Activated naive CD8-positive, alpha-beta T cell treated with anti-CD3 and anti-CD28 coated beads for 36 hours (primary cell): Measurements from ENCODE around the gene ITM2C. TPM values are rescaled to one million over a fixed set of nuclear protein-coding genes. Genes with fewer than 3 reads are reported as not detected.

Experiments used
- DNase-seq: peaks from one replicate; pipeline ENCODE4 v3.0.0; 2021
- H3K27ac Mint-ChIP-seq: one replicate; pipeline ENCODE4 v1.8.0; 2022; ENCODE audit warnings: mild to moderate bottlenecking, moderate library complexity, mixed read lengths
- H3K27me3 Mint-ChIP-seq: one replicate; pipeline ENCODE4 v1.8.0; 2022; ENCODE audit warnings: mild to moderate bottlenecking, mixed read lengths
- H3K36me3 Mint-ChIP-seq: one replicate; pipeline ENCODE4 v1.8.0; 2021; ENCODE audit warnings: mild to moderate bottlenecking, mixed read lengths
- H3K4me1 Mint-ChIP-seq: one replicate; pipeline ENCODE4 v1.8.0; 2021; ENCODE audit warnings: mixed read lengths
- H3K4me3 Mint-ChIP-seq: one replicate; pipeline ENCODE4 v1.8.0; 2022; ENCODE audit warnings: mild to moderate bottlenecking, moderate library complexity, mixed read lengths
- H3K9me3 Mint-ChIP-seq: one replicate; pipeline ENCODE4 v1.8.0; 2022; ENCODE audit warnings: mixed read lengths
- total RNA-seq, 2 experiments: library from RNA; stranded (reverse); gene quantifications; one replicate each; pipeline ENCODE4 v1.2.3, GENCODE V29; 2021

The ITM2C gene
- total RNA-seq, 2 experiments from 2014 or later, result 69.9 to 73.6 TPM

DNA sequence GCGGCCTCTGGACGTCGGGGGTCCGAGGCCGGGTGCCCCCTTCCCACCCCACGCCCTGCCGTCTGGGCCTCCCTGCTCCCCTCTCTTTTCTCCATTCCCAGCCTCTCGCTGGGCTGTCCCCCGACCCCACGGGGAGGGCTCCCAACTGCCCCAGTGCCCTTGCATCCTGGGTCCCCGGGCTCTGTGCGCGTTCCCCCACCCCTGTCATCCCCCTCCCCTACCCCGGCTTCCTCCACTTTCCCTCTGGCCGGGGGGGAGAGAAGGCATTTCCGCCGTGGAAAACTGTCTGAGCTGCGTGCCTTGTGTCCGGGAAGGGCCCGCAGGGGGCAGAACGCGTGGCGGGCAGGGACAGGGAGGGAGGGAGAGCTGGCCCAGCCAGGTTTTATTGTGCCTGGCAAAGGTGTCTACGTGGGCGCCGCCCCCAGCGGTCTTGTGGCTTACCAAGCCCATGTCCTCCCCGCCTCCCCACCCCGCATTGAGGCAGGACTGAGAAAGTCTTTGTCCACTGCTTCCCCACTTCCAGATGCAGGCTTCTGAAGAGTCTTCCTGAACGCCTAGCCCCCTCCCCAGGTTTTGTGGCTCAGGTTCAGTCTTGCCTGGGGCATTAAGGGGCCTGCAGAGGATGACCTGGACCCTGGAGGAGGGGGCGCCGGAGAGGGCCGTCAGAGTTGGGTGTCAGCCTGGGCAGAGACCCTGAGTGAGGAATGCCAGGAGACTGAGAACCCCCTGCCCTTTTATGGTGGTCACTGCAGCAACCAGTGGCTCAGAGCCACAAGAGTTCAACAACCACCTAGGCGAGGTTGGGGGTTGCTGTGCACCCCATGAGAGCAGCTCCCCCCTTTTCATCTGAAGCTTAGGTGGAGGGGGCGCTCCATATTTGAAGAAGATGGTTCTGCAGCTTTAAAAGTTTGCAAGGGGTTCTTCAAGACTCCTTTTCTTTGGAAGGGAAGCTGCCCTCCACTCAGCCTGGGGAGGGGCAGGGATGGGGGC, 1.3 kb downstream of the ITM2C start:
- DNase-seq, result peak; percentile 45
- H3K9me3 Mint-ChIP-seq, result no peaks in the 10 kb centered on the region
- peak overlapping the region; percentile 87 for H3K4me3 Mint-ChIP-seq
- H3K27me3 Mint-ChIP-seq, result no peaks in the 10 kb centered on the region
- H3K27ac Mint-ChIP-seq, result peak overlapping the region; percentile 73
- H3K4me1 Mint-ChIP-seq, result peaks cover 71% of the 10 kb centered on the region
- H3K36me3 Mint-ChIP-seq, result peaks cover 3% of the 10 kb centered on the region

DNA sequence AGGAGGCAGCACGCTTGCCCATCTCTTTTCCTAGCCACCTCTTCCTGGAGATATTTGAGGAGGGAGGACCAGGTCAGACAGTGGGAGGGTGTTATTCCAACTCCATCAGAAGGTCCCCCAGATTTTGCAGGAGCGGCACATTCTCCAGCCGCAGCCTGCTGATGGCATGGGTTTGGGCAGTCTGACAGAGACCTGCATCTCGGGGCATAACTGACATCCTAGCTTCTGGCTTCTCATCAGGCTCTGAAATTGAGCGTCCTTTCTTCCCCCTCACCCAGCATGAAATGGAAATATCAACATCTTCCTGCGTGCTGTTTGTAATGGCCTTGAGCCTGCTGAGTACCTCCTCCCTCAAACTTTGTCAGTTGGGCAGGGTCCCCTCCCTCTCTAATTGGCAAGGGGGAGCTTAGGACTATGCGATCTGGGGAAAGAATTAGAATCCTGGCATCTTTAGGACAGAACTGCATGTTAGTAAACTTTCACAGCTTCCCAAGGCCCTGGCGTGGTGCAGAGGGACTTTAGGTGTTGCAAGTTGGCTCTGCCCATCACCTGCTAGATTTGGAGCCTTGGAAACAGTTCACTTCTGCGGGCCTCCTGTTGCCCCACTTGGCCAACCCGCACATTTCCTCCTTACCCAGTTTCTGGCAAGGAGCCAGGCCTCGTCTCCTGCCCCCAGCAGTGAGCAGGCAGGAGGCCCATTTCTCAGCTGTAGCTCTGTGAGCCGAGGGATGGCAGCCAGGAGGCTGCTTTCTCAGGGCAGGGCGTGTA, 2.2 kb downstream of the ITM2C start:
- Mint-ChIP-seq H3K36me3 (peaks cover 3% of the 10 kb centered on the region), H3K27ac (peak overlapping the region; percentile 69), H3K4me3 (peak overlapping the region; percentile 87), H3K9me3 (no peaks in the 10 kb centered on the region), H3K27me3 (no peaks in the 10 kb centered on the region), H3K4me1 (peaks cover 62% of the 10 kb centered on the region)
- DNase-seq, result peak; percentile 56

DNA sequence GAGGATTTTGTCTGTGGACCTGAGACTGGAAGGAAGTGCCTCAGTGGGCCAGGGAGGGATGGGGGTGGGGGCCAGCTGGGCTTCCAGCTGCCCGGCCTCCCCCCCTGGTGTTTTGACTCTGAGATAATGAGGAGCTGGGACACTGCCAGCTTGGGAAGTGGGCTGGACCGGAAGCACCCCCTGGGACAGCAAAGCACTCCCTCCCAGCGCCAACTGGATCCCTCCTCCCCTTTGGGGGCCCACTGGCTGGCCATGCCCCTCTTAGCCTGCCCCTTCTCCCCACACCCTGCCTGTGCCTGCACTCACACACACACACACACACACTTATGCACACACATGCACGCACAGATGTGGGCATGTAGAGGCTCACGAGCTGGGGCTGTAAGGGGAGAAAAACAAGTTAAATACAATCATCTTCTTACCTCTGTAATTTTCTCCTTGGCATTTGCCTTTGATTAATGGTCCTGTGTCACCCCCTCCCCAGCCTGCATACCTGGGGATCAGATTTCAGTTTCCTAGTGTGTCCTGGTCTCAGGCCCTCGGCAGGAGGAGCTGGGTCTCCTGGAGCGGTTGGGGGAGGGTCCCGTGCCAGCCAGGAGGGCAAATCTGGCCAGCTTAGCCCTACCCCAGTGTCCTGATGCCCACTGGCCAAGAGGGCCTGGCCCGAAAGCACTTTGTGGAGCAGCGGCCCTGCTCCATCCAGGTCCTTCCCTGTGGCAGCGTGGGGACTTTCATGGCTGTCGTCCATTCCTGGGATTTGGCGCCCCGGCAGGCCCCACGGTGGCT, 3.6 kb downstream of the ITM2C start:
- Mint-ChIP-seq H3K27ac (no peak overlapping the region), H3K4me3 (no peak overlapping the region), H3K9me3 (no peaks in the 10 kb centered on the region), H3K36me3 (peaks cover 3% of the 10 kb centered on the region), H3K4me1 (peaks cover 61% of the 10 kb centered on the region), H3K27me3 (no peaks in the 10 kb centered on the region)
- no peak for DNase-seq

DNA sequence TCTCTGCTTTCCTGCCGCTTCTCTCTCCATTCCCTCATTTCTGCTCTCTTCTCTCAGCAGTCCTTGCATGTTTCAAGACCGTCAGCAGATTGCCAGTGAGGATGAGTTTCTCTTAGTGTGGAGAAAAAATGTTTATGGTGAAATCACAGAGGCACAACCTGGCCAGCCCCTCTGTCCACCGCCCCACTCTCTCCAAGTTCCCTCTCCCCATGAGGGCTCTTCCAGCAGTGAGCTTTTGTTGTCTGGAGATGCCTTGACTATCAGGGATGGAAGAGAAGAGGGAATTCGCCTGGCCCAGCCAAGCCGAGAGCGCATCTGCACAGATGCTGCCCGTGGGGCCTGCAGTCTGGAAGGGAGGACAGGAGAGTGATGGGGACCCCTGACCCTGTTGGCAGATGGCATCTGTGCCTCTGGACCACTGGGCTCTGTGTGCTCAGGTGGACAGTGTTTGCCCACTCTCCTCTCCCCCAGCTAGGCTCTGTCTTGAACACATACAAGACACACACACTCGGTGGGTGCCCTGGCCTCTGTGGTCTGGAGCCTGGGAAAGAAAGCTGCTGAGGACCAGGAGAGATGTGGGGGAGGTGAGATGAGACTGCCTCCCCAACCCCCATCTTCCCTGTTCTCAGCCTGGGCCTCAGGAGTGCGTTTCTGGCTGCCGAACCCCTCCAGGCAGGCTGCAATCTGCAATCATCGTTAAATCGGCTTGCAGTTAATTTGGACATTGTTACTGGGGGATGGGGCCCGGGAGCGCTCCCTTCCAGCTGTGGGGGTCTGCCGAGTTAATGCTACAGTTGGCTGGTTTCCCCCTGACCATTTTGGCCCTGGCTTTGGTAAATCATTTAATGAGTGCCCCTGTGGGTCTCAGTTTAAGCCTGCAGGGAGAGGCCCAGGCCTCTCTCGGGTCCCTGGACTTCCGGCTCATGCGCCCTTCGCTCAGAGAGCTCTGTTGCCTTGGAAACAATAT, 4.5 kb downstream of the ITM2C start:
- DNase-seq, result no peak
- Mint-ChIP-seq H3K4me3 (no peak overlapping the region), H3K4me1 (peaks cover 63% of the 10 kb centered on the region), H3K27ac (peak overlapping the region; percentile 42), H3K9me3 (no peaks in the 10 kb centered on the region), H3K27me3 (no peaks in the 10 kb centered on the region), H3K36me3 (peaks cover 5% of the 10 kb centered on the region)

DNA sequence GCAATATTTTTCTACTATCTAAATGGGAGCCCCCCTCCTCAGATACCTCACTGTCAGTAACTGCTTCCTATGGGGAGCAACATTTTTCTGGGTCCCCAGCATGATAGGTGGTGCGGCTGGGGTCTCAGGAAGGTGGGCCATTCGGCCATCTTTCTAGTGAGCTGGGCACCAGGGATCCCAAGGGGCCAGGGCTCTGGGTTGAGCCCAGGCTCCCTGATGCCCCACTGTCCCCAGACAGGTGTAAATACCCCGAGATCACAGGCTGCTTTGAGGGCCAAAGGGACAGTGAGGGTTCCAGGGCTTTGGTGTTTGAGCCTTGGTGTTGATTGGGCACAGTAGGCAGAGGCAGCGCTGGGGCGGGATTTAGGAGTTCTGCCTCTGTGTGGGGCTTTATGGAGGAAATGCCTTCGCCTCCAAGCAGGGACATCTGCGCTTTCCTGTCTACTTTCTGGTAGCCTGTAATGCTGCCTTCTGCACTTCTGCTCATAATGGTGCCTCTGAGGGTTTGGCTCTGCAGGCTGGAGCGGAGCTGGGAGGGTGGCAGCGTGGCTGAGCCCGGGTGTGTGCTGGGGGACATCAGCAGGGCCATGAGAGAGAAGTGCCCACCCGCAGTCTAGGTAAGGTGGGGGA, 5.3 kb downstream of the ITM2C start:
- no peaks in the 10 kb centered on the region for H3K27me3 Mint-ChIP-seq
- no peak for DNase-seq

DNA sequence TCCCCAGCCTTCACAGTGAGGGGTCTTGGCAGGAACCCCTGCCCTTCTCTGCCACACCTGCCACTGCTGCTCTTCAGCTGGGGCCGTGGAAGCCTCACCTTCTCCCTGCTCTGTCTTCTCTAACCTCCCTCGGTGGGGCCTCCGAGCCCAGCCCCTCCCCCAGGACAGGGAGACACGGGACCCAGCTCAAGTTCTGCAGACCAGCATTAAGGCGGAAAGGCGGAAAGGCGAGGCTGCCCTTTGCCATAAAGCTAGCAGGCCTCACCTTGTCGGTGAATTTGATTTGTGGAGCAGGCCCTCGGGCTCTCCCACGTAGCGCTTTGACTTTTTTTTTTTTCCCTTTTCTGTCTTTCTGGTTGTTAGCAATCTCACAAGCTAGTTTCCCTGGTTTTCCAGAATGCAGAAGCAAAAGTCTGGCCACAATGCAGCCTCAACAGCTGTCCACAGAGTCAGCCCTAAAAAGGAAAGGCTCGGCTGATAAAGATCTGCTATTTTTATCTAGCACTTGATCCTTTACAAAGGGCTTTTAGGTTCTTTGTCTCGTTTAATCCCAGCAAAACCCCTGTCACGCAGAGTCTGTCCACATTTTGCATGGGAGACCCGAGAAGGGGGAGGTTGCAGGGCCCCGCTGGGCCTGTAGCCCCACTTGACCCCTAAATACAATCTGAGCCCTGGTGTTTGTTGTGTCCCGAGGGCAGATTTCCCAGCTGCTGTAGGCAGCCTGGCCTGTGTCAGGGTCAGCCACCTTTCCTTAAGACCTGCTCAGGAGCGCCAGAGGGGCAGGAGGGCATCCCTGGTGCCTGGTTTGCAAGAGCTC, 6.0 kb downstream of the ITM2C start:
- H3K4me3 Mint-ChIP-seq, result no peak overlapping the region
- no peak for DNase-seq
- no peaks in the 10 kb centered on the region for H3K27me3 Mint-ChIP-seq
- H3K27ac Mint-ChIP-seq, result no peak overlapping the region
- no peaks in the 10 kb centered on the region for H3K9me3 Mint-ChIP-seq
- H3K36me3 Mint-ChIP-seq, result peaks cover 14% of the 10 kb centered on the region
- peaks cover 69% of the 10 kb centered on the region for H3K4me1 Mint-ChIP-seq

More for the DNA sequence above, 5.3 kb downstream of the ITM2C start:
- peaks cover 66% of the 10 kb centered on the region for H3K4me1 Mint-ChIP-seq
- no peak overlapping the region for H3K4me3 Mint-ChIP-seq
- no peak overlapping the region for H3K27ac Mint-ChIP-seq
- H3K9me3 Mint-ChIP-seq, result no peaks in the 10 kb centered on the region
- peaks cover 9% of the 10 kb centered on the region for H3K36me3 Mint-ChIP-seq

DNA sequence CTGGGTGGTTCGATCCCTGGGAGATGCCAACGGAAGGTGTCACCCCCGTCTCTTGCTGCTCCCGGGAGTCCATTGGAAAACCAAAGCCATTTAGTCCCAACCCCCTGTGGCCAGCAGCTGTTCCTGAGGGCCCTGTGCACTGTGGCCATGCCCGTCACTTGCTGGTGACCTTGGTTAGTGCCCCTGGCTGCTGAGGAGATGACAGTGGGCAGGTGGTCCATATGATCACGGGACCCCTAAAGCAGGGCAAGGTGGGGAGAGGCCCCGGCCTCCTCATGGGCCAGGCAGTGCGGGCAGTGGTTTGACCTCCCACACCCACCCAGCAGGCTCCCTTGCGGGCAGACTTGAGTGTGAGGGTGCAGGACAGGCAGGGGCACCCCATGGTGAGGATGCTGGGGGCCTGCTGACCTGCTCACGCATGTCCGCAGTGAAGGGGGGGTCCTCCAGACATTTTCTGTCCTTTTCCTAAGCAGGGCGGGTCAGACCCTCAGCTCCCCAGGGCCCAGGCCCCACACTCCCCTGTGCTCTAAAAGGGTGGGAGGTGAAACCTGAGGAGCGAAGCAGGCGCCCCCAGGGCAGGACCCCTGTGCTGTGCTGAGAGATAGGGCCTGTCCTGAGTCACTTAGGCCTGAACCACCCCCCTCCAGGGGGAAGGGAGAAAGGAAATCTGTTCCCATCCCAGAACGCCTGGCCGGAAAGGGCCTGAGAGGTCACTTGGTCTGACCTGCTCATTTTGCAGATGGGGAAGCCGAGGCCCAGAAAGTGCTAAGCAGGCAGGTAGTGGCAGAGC, 6.8 kb downstream of the ITM2C start:
- DNase-seq, result no peak
- H3K9me3 Mint-ChIP-seq, result no peaks in the 10 kb centered on the region
- H3K27me3 Mint-ChIP-seq, result no peaks in the 10 kb centered on the region

DNA sequence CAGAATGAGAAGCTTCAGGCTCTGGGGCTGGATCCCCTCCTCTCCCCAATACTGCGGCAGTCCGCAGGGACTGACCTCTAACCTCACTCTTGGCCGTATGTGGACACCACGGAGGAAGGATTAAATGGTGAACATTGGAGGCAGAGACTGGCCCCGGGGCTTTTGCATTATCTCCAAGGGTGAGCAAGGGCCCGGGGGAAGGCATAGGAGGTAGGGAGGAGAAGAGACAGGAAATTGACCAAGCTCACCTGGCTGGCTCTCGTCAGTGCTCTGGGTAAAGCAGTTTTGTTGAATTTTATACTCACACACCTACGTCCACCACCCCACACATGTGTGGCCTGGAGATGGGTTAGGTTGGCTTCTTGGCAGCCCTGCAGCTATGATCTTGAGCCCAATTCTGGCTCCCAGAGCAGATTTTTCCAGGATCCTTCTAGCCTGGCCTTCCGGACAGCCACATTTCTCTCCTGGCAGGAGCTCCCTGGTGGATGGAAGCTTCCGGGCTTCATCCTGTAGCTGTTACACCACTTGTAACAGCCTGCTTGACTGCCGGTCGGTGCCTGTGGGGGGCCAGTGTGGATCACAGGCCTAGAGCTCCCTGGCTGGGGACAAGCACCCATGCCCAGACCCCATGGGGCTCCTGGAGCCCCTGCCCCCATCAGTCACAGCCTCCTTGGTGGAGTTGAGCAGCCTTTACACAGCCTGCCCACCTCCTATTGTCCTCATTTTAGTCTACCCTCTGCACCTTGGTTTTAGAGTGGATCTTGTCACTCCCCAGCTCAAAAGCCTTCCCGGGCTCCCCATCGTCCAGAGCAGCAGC, 7.6 kb downstream of the ITM2C start:
- DNase-seq, result no peak
- Mint-ChIP-seq H3K27me3 (no peaks in the 10 kb centered on the region), H3K27ac (peak overlapping the region; percentile 35), H3K4me3 (peak overlapping the region; percentile 29), H3K9me3 (no peaks in the 10 kb centered on the region), H3K36me3 (peaks cover 23% of the 10 kb centered on the region), H3K4me1 (peaks cover 65% of the 10 kb centered on the region)

More for the DNA sequence above, 6.8 kb downstream of the ITM2C start:
- H3K4me1 Mint-ChIP-seq, result peaks cover 65% of the 10 kb centered on the region
- no peak overlapping the region for H3K4me3 Mint-ChIP-seq
- peaks cover 15% of the 10 kb centered on the region for H3K36me3 Mint-ChIP-seq
- H3K27ac Mint-ChIP-seq, result no peak overlapping the region

DNA sequence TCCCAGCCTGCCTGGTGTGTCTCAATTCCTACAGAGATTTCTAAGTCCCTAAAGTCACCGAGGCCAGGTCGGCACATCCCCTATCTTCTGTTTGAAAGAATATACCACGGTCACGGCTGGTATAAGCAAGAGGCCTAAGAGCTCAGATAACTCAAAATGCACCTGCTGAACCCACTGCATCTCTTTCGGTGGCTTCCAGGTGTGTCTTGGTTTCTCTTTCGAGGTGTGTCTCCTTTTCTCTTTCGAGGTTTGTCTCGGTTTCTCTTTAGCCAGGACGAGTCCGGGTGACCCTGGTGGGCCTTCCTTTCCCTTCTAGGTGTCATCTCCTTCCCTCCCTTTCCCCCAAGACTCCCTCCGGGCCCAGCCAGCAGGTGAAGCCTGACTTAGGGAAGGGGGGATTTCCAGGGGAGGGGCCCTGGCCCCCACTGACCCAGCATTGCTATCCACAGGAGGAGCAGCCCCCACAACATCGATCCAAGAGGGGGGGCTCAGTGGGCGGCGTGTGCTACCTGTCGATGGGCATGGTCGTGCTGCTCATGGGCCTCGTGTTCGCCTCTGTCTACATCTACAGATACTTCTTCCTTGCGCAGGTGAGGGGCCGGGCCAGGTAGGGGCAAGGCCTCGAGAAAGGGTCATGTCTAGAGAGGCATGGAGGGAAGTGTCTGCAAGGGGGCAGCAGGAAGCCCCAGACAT, 8.4 kb downstream of the ITM2C start:
- peaks cover 29% of the 10 kb centered on the region for H3K36me3 Mint-ChIP-seq
- H3K4me3 Mint-ChIP-seq, result peak overlapping the region; percentile 29
- no peaks in the 10 kb centered on the region for H3K27me3 Mint-ChIP-seq
- peaks cover 69% of the 10 kb centered on the region for H3K4me1 Mint-ChIP-seq
- peak; percentile 42 for DNase-seq
- H3K9me3 Mint-ChIP-seq, result no peaks in the 10 kb centered on the region
- peak overlapping the region; percentile 35 for H3K27ac Mint-ChIP-seq

DNA sequence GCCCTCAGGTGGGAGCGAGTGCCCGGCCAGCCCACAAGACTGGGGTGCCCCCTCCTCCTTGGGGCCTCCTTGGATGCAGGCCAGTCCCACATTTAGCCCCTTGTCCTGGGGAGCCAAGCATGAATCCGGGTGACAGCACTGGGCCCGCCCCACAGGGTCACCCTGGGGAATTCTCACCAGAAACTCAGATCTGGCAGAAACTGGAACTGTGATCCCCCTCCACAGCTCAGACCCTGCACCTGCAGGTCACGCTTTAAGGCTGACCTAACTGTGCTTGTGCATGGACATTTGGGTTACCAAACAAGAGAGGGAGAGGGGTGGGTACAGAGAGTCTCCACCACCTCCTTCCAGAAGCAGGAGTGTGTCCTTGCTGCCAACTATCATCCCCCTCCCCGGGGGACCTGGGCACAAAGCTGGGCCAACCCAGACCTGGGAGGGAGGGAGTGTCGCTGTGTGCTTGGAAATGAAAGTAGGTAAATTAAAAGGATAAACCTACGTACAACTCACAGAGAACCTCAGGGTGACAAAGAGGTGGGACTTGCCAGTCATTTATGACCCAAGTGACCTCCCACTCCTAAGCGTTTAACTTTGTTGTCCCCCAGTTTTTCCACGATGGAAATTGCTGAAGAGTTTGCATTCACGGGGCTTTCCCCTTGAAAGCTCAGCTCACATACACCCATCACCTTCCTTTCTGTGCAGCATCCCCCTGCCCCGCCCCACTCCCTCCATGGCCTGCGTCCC, 9.1 kb downstream of the ITM2C start:
- H3K9me3 Mint-ChIP-seq, result no peaks in the 10 kb centered on the region
- peak; percentile 61 for DNase-seq
- peak overlapping the region; percentile 10 for H3K4me3 Mint-ChIP-seq
- H3K27me3 Mint-ChIP-seq, result no peaks in the 10 kb centered on the region
- H3K4me1 Mint-ChIP-seq, result peaks cover 72% of the 10 kb centered on the region
- H3K36me3 Mint-ChIP-seq, result peaks cover 34% of the 10 kb centered on the region
- peak overlapping the region; percentile 35 for H3K27ac Mint-ChIP-seq

DNA sequence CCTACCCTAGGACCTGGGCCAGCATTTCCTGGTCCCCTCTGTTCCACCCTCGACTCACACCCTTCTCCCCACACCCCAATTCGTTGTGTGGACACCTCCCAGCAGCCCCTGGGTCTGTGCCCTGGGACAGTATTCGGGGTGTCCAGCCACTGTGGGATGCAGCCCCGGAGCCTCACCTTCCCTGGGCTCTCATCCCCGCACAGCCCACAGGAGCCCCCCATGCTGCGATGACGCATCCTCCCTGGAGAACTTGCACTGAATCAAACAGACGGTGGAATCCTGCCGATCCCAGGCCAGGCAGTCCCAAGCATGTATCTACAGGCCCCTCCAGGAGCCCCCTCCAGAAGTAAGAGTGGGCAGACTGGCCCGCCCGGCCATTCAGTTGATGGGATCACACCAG, 9.7 kb downstream of the ITM2C start:
- no peaks in the 10 kb centered on the region for H3K27me3 Mint-ChIP-seq
- DNase-seq, result no peak
- peak overlapping the region; percentile 35 for H3K27ac Mint-ChIP-seq
- H3K4me1 Mint-ChIP-seq, result peaks cover 69% of the 10 kb centered on the region
- H3K4me3 Mint-ChIP-seq, result peak overlapping the region; percentile 34
- no peaks in the 10 kb centered on the region for H3K9me3 Mint-ChIP-seq
- peaks cover 36% of the 10 kb centered on the region for H3K36me3 Mint-ChIP-seq
